Astrocyte of the hippocampus (primary cell): ENCODE data around the gene ENGASE.

Experiments
- DNase-seq: peaks from one replicate; pipeline ENCODE4 v3.0.0; 2011; ENCODE audit warnings: low read depth, low spot score

Gene ENGASE

DNA sequence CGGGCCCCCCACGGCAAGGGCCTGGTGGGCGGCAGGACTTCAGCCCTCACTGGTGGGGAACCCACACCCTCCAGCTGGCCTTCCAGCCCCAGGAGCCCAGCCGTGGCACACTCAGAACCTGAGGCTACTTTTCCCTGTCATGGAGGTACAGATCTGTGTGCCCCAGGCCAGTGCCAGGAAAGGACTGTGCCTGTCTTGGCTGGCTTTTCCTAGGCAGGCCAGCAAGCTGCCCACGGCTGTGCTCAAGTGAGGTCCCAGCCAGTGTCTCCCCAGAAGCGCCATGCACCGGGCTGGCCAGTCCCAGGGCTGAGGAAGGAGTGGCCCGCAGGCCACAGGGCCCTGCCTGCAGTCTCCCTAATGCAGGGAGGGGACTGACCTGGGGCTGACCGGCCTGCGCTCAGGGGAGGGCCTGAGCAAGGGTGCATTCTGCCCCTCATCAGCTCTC is 16.6 kb downstream of the ENGASE start:
- DNase-seq, result no peak

DNA sequence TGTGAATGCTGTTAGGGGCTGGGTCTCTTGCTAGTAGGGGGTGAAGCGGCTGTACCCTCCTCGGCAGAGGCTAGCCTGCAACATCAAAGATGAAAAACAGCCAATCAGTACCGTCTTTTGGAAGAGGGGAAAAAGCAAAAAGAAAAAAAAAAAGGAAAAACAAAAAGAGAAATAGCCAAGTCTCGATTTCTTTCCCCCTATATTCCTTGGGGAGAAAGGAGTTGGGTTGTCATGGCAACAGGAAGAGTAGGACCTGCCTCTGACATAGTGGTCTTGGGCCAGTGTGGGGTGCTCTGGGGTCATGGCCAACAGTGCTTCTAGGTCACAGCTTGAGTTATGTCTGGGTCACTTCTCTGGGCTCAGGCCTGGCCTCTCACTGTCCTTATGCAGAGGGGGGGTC is 17.9 kb downstream of the ENGASE start:
- no peak for DNase-seq

GRCh38 chr17:79093270-79093669 is 18.6 kb downstream of the ENGASE start:
- DNase-seq, result no peak

- DNase-seq, result no peak
These were observed 19.6 kb downstream of the ENGASE start for GRCh38 chr17:79094261-79094660.

DNA sequence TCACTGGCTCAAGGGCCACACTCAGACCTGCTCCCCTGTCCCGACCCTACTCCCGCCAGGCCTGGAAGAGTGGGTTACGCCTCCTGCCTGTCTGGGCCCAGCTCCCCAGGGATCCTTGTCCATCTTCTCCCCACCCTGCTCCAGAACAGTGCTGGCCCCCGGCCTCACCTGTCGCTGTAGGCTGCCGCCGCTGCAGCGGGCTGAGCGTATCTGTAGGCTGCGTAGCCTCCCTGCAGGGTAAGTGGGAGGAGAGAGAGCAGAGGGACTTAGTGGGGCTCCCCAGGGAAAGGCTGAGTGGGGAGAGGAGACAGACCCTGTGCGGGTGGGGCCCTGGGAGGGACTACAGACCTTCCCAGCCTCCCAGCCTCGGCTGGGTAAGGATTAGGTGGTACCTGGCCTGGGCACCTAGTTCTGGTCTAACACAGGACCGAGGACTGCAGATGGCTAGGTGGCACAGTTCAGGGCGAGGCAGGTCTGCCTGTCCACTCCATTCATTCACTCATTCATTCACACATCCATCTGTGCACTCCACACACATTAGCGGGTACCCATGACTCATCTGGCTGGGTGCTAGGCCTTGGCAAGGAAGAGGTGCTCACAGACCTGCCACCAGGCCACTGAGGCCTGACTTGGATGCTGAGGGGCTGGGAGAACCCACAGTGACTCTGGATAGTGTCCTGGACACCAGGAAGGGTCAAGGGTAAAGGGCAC is 20.9 kb downstream of the ENGASE start:
- no peak for DNase-seq

GRCh38 chr17:79096477-79096876 is 21.9 kb downstream of the ENGASE start:
- DNase-seq, result no peak

GRCh38 chr17:79097226-79098055 is 22.8 kb downstream of the ENGASE start:
- no peak for DNase-seq

GRCh38 chr17:79098282-79098867 is 23.8 kb downstream of the ENGASE start:
- DNase-seq, result no peak

GRCh38 chr17:79100405-79100804 is 25.8 kb downstream of the ENGASE start:
- DNase-seq, result no peak

DNA sequence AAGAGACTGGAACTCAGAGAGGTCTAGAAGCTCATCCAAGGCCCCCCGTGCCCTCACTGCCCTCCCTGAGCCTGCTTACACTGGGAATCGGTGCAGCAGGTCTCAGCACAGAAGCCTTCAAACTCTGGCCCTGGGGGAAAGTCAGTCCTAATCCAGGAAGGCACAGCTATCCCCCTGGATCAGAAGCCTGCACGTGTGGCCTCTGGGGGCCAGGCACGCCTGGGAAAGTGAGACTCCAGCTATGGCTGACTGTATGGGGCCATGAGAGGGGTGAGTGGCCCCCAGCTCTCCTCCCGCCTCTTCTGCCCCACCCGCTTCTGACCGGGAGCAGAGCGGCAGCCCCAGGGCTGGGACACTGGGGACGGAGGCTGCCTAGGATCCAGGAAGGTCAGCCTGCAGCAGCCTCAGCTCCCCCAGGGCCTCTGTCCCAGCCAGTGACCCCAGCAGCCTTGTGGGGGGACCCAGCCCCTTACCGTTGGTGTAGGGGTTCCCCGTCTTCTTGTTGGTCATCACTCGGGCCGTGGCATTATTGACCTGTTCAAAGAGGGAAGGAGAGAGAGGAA is 26.6 kb downstream of the ENGASE start:
- DNase-seq, result no peak

GRCh38 chr17:79102214-79102613 is 27.6 kb downstream of the ENGASE start:
- no peak for DNase-seq

DNA sequence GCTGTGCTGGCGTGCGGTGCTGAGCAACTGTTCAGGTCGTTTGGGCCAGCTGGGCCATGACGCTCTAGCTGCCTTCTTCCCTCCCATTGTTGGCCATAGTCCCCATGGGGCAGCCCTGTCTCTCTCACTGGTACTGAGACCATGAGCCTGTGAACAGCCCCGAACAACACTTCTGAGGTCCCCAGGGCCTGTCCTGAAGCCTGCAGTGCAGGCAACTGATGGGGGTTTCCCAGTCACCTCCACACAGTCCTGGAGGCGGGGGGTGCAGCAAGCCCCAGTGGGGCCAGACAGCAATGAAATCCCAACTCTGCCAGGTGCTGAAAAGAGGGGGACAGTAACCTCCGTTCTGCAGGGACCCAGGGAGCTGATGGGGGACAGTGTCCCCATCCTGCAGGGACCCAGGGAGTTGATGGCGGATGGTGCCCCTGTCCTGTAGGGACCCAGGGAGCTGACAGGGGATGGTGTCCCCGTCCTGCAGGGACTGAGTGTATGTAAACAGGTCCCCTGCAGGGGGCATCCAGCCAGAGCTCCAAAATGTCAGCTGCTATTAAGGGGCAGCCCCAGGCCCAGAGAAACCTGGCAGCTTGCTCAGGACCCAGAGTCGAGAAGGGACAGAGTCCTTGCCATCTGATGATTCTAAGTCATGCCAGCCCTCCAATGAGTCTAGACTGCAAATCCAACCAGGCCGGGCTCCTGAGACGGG is 30.4 kb downstream of the ENGASE start:
- DNase-seq, result no peak

- DNase-seq, result no peak
These were observed 31.3 kb downstream of the ENGASE start for GRCh38 chr17:79105937-79106336.

DNA sequence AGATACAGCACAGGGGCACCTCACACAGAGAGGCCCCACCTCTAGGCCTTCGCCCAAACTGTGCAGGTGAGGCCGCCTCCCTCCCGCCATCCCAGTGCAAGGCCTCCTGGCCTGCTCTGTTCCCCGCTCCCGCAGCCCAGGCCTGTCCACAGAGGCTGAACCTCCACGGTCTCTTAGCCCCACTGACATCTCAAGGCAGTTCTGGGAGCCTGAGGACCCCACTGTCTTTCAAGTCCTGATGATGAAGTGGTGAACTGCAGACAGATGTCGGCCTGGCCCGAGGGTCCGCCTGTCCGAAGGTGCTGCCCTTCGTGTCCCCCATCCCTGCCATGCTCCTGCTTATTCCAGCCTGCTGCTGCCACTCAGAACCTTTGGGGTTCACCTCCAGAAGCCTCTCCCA is 32.3 kb downstream of the ENGASE start:
- no peak for DNase-seq

GRCh38 chr17:79107499-79108231 is 33.0 kb downstream of the ENGASE start:
- DNase-seq, result no peak

DNA sequence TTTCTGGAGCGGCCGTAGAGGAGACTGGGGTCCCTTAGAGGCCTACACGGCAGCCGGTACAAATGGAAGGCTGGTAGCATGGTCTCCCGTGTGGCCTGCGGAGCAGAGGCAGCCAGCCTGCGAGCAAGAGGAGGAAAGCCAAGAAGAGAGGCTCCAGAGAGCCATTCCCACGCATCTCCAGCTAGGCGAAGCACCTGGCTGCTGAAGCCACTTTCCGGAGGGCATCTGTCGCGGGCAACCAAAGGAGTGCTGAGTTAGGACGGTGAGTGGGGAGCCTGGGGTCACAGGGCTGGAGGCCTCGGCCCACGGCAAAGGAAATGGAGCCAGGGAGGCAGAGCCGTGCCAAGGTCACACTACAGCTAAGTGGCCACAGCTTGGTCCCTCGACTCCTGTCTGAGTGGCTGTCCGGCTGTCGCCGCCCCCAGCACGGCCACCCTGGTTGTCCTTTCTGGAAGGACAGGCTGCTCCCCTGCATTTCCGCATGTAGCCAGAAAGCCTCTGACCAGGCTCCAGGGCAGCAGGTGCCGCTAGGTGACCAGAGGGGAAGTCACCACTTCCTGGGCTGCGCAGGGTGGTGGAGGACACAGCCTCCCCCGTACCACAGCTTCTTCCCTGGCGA is 33.7 kb downstream of the ENGASE start:
- DNase-seq, result no peak

- no peak for DNase-seq
These were observed 34.2 kb downstream of the ENGASE start for GRCh38 chr17:79108870-79109269.

- no peak for DNase-seq
These were observed 35.0 kb downstream of the ENGASE start for GRCh38 chr17:79109584-79109983.

DNA sequence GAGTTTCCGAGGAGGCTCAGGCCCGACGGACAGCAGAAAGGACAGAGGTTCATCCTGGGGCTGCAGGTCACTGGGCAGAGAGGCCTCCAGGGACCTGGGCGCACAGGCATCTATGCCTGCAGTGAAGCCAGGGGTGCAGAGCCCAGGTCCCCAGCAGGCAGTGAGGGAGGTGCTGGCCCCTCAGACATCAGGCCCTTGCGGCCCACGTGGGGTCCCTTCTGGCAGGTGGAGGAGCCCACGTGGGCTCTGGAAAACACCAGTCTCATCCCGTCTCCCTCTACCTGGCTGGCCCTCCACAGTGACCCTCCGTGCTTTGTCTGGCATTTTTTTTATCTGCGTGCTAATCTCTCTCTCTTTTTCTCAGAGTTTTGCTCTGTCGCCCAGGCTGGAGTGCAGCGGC is 36.5 kb downstream of the ENGASE start:
- DNase-seq, result no peak

DNA sequence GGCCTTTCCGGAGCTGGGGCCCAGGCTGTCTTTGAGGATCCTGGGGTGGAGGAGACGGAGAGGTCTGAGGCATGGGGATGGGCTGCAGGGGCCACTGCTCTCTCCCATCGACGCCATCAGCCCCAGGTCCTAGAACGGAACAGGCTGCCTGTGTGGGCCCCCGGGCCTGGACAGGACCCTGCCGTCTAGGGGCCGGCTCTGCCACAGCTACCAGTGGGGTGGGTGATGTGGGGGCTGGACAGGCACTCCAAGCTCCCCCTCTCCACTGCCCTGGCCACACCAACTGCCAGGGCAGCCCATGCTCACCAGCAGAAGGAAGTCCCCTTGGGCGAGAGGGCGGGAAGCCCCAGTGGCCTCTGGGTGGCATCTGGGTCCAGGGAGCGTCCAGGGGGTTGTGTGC is 37.8 kb downstream of the ENGASE start:
- DNase-seq, result no peak
